ENCODE results near the gene DLG2.
"Not testable (repeated sequence)": the region's sequence is repeated elsewhere in the genome, so short reads cannot be mapped to it uniquely, and the experiment has no call there.

The DLG2 gene

DNA sequence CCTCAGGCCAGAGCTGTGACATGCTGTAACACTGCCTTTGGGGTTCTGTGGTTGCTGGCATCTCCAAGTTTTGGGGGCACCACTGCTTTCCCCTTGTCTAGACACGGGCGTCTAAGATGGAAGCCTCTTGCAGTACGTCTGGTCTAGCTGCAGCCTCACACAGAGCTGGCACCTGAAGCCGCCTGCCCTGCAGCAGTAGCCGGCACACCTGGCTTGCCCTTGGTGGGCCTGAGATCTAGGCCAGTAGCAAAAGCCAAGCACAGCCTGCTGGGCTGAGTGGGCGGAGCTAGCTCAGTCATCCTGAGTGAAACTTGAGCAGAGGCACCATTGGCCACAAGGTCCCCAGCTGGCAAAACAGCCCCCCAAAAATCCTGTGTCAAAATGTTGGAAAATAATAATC, 154.2 kb downstream of the DLG2 start:
- DNase-seq (ENCODE audit: low read depth in 2 of 3, low spot score in 1 of 3) = no peak

DNA sequence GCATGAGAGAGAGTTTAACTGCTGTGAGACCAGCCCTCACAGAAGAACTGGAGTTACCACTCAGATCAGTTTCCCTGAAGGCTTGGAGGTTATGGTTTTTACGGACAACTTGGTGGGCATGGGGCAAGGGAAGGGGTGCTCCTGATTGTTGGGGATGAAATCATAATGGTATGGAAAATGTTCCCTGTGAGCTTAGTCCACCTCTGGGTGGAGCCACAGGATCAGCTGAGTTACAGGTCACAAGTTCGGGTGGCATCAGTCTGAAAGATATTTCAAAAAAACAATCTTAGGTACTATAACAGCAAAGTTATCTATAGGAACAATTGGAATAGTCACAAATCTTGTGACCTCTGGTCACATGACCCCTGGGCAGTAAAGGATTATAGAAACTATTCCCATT, 162.9 kb downstream of the DLG2 start:
- no peak for DNase-seq (ENCODE audit: low read depth in 2 of 3, low spot score in 1 of 3)

DNA sequence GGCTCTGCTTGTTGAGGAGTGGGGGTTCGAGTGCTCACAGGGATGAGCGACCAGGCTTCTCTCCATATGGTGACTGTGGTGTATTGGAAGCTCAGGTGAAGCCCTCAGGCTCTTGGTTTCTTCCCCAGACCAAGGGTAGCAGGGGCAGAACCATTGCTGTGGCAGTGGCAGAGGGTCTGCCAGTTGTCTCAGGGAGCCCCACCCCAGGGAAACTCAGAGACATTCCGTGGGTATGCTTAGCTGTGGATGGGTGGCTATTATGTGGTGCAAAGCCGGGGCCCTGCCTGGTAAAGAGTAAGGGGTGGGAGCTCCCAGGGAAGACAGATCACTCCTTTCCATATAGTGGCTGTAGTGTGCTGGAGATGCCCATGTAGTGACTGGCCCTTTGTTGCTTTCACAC, 167.8 kb downstream of the DLG2 start:
- no peak for DNase-seq (ENCODE audit: low read depth in 2 of 3, low spot score in 1 of 3)

DNA sequence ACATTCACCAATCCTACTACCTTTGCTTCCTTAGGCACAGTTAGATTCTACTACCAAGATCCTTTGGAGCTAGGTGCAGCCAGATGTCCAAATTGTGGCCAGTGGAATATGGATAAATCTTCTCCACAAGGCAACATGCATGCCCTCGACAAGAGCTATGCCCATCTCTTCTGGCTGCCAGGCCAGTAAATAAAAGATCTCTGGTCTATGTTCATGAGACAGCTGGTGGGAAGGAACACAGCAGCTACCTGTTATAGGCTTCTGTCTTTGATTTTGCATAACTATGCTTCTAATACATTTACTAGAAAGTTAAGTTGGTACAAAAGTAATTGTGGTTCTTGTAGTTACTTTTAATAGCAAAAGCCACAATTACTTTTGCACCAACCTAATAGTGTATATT, 182.7 kb downstream of the DLG2 start:
- DNase-seq (ENCODE audit: low read depth in 2 of 3, low spot score in 1 of 3) = no peak

DNA sequence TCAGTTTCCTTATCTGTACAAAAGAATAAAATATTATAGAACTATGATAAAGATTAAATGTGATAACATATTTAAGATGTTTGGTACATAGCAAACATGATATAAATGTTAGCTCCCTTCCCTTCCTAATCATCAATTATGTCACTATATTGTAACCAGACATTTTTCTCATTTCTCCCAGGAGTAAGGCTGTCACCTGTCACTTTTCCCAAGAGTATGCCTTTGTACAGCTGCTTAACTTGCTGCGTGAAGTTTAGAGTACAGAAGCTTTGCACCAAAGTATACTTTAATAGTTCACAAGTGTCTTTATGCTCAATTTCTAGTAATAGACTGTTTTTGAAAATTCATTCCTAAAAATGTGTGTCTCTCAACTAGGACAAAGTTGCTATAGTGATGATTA, 186.9 kb downstream of the DLG2 start:
- no peak for DNase-seq (ENCODE audit: low read depth in 2 of 3, low spot score in 1 of 3)

DNA sequence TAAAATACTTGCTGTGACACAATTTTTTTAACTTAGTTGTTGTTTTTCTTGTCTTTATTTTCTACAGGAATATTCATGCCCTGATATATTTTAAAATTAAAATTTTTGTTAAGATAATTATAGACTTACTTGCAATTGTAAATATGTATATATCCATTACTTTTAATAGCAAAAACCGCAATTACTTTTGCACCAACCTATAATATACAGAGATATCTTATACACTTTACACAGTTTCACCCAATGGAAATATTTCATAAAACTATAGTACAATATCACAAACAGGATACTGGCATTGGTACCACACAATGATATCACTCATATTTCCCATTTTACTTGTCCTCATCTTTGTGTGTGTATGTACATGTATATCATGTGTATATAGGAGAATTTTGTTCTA, 188.8 kb downstream of the DLG2 start:
- no peak for DNase-seq (ENCODE audit: low read depth in 2 of 3, low spot score in 1 of 3)

DNA sequence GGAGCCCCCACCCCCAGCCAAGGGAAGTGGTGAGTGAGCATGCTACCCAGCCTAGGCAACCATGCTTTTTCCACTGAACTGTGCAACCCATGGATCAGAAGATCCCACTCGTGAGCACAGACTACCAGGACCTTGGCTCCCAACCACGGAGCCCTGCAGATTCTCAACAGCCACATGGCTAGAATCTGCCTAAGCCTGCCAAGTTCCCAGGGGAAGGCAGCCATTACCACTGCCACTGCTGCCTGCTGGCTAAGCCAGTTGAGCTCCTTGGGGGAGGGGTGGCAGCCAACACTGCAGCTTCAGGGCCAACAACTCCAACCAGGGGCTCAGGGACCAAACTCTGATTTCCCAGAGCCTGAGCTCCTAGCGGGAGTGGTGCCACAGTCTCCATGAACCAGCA, 195.8 kb downstream of the DLG2 start:
- no peak for DNase-seq (ENCODE audit: low read depth in 2 of 3, low spot score in 1 of 3)

DNA sequence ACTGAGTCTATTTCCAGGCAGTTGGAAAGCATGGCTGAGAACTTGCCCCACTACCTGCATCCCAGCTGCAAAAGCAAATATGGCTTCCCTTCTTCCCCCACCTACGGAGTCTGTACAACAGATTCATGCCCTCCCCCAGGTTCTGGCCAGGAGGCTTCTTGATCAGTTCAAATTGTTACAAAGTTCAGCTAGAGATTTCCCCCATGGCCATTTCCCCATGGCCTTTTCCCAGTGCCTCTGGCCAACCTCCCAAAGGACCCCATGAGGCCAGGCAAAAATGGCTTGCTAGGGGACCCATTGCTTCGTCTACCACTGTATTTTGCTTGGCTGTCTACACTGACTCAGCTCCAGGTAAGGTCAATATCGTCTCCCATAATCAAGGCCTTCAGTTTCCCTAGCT, 203.3 kb downstream of the DLG2 start:
- DNase-seq (ENCODE audit: low read depth in 2 of 3, low spot score in 1 of 3) = no peak

DNA sequence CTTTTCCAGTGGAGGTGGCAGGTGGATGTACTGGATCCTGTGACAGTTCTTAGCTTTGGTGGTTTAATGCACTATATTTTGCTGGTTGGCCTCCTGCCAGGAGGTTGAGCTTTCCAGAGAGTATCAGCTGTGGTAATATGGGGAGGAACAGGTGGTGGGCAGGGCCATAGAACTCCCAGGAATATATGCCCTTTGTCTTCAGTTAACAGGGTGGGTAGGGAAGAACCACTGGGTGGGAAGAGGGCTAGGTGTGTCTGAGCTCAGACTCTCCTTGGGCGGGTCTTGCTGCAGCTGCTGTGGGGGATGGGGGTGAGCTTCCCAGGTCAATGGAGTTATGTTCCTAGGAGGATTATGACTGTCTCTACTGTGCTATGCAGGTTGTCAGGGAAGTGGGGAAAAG, 203.8 kb downstream of the DLG2 start:
- no peak for DNase-seq (ENCODE audit: low read depth in 2 of 3, low spot score in 1 of 3)

DNA sequence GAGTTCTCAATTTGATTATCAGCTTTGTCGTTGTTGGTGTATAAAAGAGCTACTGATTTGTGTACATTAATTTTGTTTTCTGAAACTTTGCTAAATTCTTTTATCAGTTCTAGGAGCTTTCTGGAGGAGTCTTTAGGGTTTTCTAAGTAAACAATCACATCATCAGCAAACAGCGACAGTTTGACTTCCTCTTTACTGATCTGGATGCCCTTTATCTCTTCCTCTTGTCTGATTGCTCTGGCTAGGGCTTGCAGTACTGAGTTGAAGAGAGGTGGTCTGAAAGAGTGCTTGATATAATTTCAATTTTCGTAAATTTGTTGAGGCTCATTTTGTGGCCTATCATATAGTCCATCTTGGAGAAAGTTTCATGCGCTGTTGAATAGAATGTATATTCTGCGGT, 213.0 kb downstream of the DLG2 start:
- no peak for DNase-seq (ENCODE audit: low read depth in 2 of 3, low spot score in 1 of 3)

DNA sequence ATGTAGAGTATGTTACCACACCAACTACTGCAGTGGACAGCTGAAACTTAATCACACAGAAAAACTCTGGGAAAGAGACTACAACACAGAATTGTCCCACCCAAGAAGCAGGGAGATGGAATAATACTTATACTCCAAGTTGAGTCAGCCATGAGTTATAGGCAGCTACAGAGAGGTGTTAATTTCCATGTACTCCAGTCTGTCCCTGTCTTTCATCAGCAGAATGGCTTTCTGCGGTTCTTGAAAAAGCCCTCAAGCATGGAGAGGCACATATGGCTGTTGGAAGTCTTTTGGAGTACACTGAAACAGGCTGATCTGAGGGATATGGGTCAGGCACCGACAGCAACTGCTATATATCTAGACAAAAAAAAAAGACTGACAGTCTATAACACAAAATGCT, 219.5 kb downstream of the DLG2 start:
- no peak for DNase-seq (ENCODE audit: low read depth in 2 of 3, low spot score in 1 of 3)

DNA sequence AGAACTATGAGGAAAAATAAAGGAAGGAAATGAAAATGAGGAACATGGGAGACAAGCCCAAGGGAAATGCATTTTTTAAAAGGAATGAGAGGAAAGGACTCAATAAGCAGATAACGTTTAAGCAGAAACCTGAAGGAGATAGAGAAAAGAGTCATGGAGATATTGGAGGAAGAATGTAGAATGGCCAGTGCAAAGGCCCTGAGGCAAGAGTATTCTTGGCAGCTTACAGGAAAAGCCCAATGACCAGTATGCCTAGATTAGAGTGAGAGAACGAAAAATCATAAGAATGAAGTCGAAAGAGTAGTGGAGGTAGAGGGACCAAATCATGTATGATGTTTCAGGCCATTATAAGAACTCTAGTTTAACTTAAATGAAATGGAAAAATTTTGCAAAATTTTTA, 220.3 kb downstream of the DLG2 start:
- no peak for DNase-seq (ENCODE audit: low read depth in 2 of 3, low spot score in 1 of 3)

DNA sequence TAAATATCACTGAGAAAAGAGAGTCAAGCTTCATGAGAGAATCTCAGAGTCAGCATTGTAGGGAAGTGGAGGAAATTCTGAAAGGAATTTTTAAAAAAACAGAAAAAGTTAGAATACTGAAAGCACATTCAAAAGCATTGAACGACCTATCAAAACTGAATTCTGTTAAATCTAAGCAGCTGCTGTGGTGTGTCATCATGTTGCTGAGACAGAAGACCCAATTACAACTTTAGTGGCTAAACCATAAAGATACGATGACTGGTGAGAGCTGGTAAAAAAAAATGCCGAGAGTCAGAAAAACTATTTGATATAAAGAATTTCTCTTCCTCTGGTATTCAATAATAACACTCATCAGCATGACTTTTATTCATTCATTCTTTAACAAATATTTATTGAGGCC, 220.8 kb downstream of the DLG2 start:
- DNase-seq (ENCODE audit: low read depth in 2 of 3, low spot score in 1 of 3) = no peak

DNA sequence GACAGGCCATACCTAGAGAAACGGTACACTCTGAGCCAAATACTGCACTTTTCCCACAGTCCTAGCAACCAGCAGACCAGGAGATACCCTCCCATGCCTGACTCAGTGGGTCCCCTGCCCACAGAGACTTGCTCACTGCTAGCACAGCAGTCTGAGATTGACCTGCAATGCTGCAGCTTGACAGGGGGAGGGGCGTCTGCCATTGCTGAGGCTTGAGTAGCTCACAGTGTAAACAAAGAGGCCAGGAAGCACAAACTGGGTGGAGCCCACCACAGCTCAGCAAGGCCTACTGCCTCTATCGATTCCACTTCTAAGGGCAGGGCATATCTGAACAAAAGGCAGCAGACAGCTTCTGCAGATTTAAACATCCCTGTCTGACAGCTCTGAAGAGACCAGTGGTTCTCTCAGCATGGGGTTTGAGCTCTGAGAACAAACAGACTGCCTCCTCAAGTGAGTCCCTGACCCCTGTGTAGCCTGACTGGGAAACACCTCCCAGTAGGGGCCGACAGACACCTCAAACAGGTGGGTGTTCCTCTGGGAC, 231.6 kb downstream of the DLG2 start:
- DNase-seq (ENCODE audit: low read depth in 2 of 3, low spot score in 1 of 3) = not testable (repeated sequence)

DNA sequence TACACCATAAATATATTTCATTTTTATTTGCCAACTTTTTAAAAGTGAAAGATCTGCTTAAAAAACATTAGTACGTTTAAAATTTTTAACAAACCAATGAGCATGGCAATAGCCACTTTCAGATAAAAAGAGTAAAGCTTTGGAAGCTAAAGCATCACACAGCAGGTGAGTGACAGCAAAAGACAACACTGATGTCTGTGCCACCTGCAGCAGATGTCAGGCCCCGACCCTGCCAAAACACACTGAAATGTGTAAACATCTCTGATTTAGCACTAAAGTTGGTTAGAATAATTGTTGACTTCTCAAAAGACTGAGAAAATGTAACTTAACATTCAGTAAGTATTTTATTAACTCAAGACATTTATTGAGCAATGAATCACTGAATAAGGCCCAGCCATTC, 232.9 kb downstream of the DLG2 start:
- no peak for DNase-seq (ENCODE audit: low read depth in 2 of 3, low spot score in 1 of 3)

DNA sequence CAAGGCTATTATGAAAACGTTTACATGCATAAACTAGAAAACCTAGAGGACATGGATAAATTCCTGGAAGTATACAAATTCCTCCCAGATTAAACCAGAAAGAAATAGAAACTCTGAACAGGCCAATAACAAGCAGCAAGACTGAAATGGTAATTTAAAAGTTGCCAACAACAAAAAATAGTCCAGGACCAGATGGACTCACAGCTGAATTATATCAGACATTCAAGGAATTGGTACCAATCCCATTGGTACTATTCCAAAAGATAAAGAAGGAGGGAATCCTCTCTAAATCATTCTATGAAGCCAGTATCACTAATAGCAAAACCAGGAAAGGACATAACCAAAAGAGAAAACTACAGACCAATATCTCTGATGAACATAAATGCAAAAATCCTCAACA, 236.0 kb downstream of the DLG2 start:
- DNase-seq (ENCODE audit: low read depth in 2 of 3, low spot score in 1 of 3) = no peak

DNA sequence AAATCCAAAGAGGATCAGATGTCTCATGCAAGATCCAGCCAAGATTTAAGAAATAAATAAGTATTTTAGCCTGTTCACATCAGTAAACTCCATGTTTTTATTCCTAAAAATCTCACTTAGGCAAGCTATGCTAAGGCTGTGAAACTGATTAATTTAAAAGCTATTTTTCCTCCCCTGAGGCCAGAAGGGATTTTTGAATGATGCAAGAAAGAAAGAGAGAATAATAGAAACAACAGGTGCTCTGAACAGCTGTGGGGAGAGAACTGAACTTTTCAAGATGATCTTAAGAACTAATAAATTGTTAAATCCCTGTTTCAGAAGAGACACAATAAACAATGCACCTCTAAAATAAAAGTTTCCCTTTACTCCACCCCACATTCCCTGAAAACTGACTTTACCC, 241.6 kb downstream of the DLG2 start:
- DNase-seq (ENCODE audit: low read depth in 2 of 3, low spot score in 1 of 3) = no peak

DNA sequence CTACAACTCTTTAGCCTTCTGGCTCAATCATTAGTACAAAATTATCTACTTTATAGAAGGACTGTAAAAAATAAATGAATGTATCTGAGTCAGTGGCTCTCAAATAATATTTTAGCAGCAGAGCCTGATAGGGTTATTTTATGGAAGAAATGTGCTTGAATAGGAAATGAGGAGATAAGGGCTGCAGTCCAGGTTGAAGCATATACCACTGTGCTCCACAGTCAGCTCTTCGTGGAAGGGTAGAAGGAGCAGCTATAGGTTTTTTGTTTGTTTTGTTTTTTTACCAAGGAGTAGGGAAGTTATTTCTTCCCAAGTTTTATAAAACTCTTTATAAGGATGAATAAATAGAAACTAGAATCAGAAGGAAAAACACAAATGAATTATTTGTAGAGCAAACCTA, 242.0 kb downstream of the DLG2 start:
- no peak for DNase-seq (ENCODE audit: low read depth in 2 of 3, low spot score in 1 of 3)

DNA sequence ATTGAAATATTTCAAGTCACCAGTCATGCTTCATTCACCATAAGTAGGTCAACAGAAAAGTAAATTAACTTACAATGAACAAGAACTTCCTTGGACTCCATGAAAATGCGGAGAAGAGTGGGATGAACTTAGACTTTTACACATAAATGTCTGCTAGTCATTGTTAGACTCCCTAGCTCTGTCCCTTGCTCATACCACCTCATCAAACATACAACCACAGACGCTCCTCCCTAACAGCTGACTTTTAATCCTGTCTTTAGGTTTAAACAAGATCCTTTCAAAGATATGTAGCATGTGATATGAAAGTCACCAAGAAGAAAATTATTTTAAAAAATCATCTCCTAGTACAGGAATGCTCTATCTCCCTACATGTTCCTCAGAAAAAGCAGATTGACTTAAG, 248.1 kb downstream of the DLG2 start:
- no peak for DNase-seq (ENCODE audit: low read depth in 2 of 3, low spot score in 1 of 3)

DNA sequence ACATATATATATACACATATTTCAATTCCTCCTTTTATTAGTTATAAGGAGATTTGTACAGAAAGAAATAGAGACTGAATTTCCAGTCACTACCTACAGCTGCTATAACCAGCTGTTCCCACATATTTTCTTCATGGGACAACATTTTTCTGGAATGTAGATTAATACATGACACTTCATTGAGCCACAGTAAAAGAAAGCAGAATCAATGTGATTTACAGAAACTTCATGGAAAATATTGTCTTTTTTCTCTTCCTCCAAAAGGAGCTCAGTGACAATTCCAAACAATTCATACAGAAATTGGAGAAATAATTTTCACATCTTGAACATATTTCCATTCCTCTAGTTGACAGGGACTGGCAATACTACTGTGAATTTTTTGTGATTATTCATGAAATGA, 249.2 kb downstream of the DLG2 start:
- DNase-seq (ENCODE audit: low read depth in 2 of 3, low spot score in 1 of 3) = no peak

DNA sequence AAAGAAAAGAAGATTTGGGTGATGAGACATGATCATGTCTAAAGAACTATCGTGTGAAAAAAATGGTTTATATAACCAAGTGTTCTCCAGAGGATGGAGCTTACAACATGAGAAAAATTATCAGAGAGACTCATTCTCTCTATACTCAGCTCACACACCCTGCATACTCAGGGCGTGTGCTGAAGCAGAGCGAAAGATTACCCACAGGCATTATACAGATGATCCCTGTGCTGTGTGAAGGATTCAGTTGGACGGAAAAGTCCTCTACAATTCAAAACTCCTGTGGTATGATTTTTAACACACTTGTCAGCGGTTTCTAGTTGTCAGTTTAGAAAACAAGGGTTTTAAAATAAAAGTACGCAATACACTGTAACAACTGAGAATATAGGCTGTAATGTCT, 267.3 kb downstream of the DLG2 start:
- DNase-seq (ENCODE audit: low read depth in 2 of 3, low spot score in 1 of 3) = no peak

DNA sequence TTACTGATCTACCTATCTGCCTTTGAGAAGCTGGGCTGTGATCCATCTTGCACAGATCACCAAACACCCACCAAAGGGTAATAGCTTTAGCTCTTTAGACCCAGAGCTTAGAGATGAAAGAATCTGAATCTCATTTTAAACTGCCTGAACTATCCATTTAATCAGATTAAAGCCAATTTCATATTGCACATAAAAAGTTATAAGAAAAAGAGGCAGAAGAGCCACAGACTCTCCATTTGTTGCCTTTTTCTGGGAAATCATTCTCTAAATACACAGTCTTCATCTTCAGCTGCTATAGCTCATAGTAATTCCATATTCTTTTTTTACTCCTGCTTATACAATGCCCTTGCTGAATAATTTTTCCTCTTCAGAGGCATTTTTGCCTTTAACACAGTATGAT, 271.2 kb downstream of the DLG2 start:
- DNase-seq (ENCODE audit: low read depth in 2 of 3, low spot score in 1 of 3) = no peak

DNA sequence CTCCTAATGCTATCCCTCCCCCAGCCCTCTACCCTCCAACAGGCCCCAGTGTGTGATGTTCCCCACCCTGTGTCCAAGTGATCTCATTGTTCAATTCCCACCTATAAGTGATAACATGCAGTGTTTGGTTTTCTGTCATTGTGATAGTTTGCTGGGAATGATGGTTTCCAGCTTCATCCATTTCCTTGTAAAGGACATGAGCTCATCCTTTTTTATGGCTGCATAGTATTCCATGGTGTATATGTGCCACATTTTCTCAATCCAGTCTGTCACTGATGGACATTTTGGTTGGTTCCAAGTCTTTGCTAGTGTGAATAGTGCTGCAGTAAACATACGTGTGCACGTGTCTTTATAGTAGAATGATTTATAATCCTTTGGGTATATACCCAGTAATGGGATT, 277.6 kb downstream of the DLG2 start:
- not testable (repeated sequence) for DNase-seq (ENCODE audit: low read depth in 2 of 3, low spot score in 1 of 3)

DNA sequence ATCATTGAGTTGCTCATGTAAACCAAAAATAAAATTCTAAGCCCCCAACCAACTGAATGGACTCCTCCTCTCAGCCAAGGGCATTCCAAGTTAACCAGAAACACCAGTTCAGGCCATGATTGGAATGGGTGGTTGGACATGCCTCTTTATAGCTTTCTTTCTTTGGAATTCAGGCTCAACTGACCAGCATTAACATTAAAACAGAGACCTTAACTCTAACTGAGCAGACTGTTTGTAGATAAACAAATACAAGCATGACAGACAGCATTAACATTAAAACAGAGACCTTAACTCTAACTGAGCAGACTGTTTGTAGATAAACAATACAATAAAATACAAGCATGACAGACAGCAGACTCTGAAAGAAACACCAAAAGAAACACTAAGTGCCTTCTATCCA, 278.2 kb downstream of the DLG2 start:
- no peak for DNase-seq (ENCODE audit: low read depth in 2 of 3, low spot score in 1 of 3)

All from stimulated activated CD4-positive, alpha-beta T cell treated with anti-CD3 and anti-CD28 coated beads, Interleukin-12 subunit alpha, Interleukin-12 subunit beta, amount 100 ng/mL, for 48 hours (primary cell).